HG02588 (cell line): Measurements from ENCODE around the gene ADAD1.
A peak's percentile ranks its signal among the peaks of the same experiment; 100 is the strongest.

Experiments
- ATAC-seq: cut with Tn5 transposase; IDR thresholded peaks from one replicate; pipeline ENCODE4 v1.9.1; 2021; ENCODE audit warnings: mild to moderate bottlenecking, moderate library complexity; ENCODE audit not compliant: unreplicated experiment

Gene ADAD1

DNA sequence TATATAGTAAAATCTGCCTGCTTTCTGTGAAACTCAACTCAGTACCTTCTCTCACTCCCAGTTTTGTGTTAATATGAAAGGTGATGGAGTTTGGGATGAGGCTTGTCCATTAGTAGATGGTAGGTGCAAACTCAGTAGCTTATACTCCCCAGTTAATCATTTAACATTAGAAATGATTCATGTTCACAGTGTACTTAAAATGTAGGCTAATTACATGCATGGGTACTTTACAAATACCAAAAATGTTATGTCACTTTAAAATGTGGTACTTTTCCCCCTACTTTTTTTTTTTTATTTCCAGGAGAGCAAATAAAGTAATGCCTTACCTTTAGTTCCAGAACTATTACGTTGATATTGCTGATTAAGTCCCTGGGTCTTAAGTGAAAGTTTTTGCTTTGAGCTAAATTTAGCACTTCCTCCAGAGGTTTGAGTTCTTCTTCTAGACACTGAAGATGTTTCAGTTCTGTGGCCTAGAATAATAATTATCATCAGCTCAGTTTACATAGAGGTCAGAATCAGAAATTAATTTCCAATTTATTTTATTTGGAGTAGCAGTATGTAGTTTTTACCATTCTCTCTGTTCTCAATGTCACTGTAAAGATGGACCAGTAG, 74.7 kb downstream of the ADAD1 start:
- ATAC-seq: no peak

DNA sequence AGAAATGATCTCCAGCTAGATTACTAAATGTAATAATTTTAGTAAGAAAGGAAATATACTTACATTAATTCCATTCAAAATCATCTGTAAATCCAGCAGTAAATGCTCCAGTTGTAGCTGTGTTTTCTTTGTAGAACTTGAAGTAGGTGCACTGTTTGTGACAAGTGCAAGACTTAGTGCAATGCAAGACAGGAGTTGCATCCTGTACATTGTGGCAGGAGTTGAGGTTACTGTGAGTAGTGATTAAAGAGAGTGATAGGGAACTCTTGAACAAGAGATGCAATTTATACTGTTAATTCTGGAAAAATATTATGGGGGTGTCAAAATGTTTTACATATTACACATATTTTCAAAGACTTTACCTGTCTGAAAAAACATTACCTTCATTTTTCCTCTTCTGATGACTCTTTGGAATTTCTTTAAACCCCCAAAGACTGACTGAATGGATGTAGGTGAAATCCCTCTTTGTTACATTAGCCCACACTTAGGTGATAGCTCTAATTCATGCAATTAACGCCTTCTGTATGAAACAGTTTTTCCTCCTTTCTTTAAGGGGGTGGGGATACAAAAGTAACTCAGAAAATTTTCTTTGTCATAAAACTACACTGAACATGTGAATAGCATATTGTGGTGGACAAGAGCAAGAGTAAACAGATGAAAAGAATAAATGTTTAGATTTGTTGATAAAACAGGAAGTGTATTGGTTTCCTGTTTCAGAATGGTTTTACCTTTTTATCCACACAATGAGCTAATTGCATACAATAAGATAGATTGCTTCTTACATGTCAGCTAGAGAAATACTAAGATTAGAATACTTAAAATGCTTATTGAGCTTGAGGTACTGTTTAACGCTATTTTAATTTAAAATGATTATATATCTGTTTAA, 77.7 kb downstream of the ADAD1 start, which contains the start of gene IL2:
Gene IL2, minus strand, starts transcription at position 495 of the 886 bp plus-strand sequence. Its CDS starts 285 bp downstream, at position 210.
- ATAC-seq: no peak

DNA sequence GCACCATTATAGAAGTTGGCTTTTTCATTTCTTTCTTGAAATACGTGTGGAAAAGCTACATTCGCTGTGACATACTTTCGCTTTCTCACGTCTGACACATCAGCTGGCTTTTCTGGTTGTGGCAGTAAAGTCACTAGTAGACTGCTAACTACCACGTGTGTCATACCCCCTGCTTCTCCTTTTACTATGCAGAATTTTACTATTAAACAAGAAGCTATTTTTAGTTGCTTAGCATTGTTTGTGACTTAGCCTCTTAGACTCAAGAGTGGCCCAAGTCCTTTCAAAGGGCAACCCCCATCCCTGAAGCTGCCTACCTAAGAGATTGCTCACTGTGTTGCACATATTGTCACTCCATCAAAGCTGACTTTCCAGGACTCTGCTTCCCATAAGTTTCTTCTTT, 79.8 kb downstream of the ADAD1 start:
- ATAC-seq: peak; percentile 72

DNA sequence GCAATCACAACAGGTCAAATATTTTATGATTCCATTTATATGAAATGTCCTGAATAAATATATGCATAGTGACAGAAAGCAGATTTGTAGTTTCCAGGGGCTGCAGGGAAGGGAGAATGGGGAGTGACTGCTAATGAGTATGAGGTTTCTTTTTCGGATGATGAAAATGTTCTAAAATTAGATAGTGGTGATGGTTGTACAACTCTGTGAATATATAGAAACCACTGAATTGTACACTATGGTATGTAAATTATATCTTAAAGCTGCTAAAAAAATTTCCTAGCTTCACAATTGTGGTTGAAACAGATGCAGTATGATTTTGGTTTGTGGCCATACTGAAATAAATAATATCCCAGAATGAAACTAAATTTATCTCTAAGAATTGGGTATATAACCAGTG, 90.6 kb downstream of the ADAD1 start:
- ATAC-seq: no peak

DNA sequence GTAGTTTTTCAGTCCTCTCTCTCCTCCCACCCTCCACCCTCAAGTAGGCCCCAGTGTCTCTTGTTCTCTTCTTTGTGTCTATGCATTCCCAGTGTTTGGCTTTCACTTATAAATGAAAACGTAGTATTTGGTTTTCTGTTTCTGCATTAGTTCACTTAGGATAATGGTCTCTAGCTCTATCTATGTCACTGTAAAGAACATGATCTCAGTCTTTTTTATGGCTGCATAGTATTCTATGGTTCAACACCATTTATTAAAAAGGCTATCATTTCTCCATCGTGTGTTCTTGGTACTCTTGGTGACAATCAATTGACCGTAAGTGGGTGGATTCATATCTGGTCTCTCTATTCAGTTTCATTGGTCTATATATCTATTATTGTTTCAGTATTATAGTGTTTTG, 96.4 kb downstream of the ADAD1 start:
- ATAC-seq: no peak

DNA sequence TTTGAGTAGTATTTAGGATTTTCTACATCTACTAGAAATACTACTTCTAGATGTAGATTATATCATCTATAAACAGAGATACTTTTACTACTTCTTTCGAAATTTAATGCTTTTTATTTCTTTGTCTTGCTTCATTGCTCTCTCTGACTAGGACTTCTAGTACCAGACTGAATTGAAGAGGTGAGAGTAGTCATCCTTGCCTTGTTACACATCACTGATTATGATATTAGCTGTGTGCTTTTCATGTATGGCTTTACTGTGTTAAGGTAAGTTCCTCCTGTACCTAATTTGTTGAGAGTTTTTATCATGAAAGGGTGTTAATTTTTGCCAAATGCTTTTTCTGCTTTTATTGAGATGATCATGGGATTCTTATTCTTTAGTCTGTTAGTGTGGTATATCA, 97.3 kb downstream of the ADAD1 start:
- ATAC-seq: no peak

DNA sequence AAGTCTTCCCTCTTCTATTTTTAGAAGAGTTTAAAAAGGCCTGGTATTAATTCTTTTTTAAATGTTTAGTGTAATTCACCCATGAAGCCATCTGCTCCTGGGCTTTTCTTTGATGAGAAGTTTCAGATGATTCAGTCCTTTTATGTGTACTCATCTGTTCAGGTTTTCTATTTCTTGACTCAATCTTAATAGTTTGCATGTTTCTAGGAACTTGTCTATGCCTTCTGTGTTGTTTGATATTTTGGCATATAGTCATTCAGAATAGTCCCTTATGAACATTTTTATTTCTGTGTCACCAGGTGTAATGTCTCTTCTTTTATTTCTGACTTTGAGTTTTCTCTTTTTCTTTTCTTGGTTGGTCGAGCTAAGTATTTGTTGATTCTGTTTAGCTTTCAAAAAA, 97.9 kb downstream of the ADAD1 start:
- no peak for ATAC-seq
